Measurements from ENCODE around the gene SRM. TPM values are rescaled to one million over a fixed set of nuclear protein-coding genes. Genes with fewer than 3 reads are reported as not detected.

Gene SRM
- polyA plus RNA-seq, 3 donors, result 23.2 to 43.2 (median 37.6) TPM

GRCh38 chr1:11070876-11071275, 11.1 kb upstream of the SRM start:
- Histone ChIP-seq H3K79me2 (ENCODE audit: insufficient read depth, low read length) (no peaks in the 10 kb centered on the region), H2AFZ (ENCODE audit: insufficient read depth, low read depth, low read length, poor library complexity, severe bottlenecking) (no peak overlapping the region), H3K27me3 (ENCODE audit: control insufficient read depth in 2 of 2, insufficient read depth in 2 of 2, low read length in 2 of 2) (no peaks in the 10 kb centered on the region), H3K9ac (ENCODE audit: insufficient read depth, low read length, poor library complexity, severe bottlenecking) (no peak overlapping the region), H3K27ac (ENCODE audit: low read depth in 1 of 2, low read length in 2 of 2) (no peak overlapping the region), H3K4me2 (replicated peaks; ENCODE audit: extremely low read depth, low read length, poor library complexity, severe bottlenecking) (no peak overlapping the region), H3K9me3 (replicated peaks in 1 of 2; ENCODE audit: control insufficient read depth in 1 of 2, insufficient read depth in 1 of 2, low read length in 2 of 2) (no peaks in the 10 kb centered on the region), H4K20me1 (ENCODE audit: insufficient read depth, low read length) (no peaks in the 10 kb centered on the region), H3K4me3 (replicated peaks in 1 of 3; ENCODE audit: low read depth in 2 of 3, low read length in 3 of 3) (no peak overlapping the region), H3K36me3 (replicated peaks in 1 of 2; ENCODE audit: control insufficient read depth in 1 of 2, insufficient read depth in 2 of 2, low read length in 2 of 2) (peaks cover 91 to 99% of the 10 kb centered on the region in 2 donors), H3K4me1 (ENCODE audit: control insufficient read depth in 1 of 2, insufficient read depth in 2 of 2, low read length in 2 of 2) (no peaks in the 10 kb centered on the region)
- Mint-ChIP-seq H3K36me3 (peaks cover 80 to 98% of the 10 kb centered on the region in 2 donors), H3K27ac (no peak overlapping the region), H3K9me3 (no peaks in the 10 kb centered on the region), H3K4me3 (no peak overlapping the region), H3K27me3 (ENCODE audit: low read depth in 3 of 3) (peaks cover 0 to 2% (median 0%) of the 10 kb centered on the region in 3 donors), H3K4me1 (no peaks in the 10 kb centered on the region)
- intact Hi-C loops (cut with micrococcal nuclease), result no loop called here
- no peak for TF ChIP-seq CTCF (IDR thresholded peaks at IDR 0.05)
- DNase-seq, result no peak
- WGBS (ENCODE audit: insufficient coverage), result 96% methylated on average over 10 of the region's 11 CpGs

- intact Hi-C loops (cut with micrococcal nuclease), result no loop called here
- no peak for TF ChIP-seq CTCF (IDR thresholded peaks at IDR 0.05)
- Histone ChIP-seq H3K36me3 (replicated peaks in 1 of 2; ENCODE audit: control insufficient read depth in 1 of 2, insufficient read depth in 2 of 2, low read length in 2 of 2) (peaks cover 86 to 94% of the 10 kb centered on the region in 2 donors), H3K27me3 (ENCODE audit: control insufficient read depth in 2 of 2, insufficient read depth in 2 of 2, low read length in 2 of 2) (no peaks in the 10 kb centered on the region), H3K4me1 (ENCODE audit: control insufficient read depth in 1 of 2, insufficient read depth in 2 of 2, low read length in 2 of 2) (no peaks in the 10 kb centered on the region), H2AFZ (ENCODE audit: insufficient read depth, low read depth, low read length, poor library complexity, severe bottlenecking) (no peak overlapping the region), H3K9ac (ENCODE audit: insufficient read depth, low read length, poor library complexity, severe bottlenecking) (no peak overlapping the region), H3K27ac (ENCODE audit: low read depth in 1 of 2, low read length in 2 of 2) (no peak overlapping the region), H3K9me3 (replicated peaks in 1 of 2; ENCODE audit: control insufficient read depth in 1 of 2, insufficient read depth in 1 of 2, low read length in 2 of 2) (no peaks in the 10 kb centered on the region), H4K20me1 (ENCODE audit: insufficient read depth, low read length) (no peaks in the 10 kb centered on the region), H3K4me3 (replicated peaks in 1 of 3; ENCODE audit: low read depth in 2 of 3, low read length in 3 of 3) (no peak overlapping the region), H3K79me2 (ENCODE audit: insufficient read depth, low read length) (no peaks in the 10 kb centered on the region), H3K4me2 (replicated peaks; ENCODE audit: extremely low read depth, low read length, poor library complexity, severe bottlenecking) (no peak overlapping the region)
- Mint-ChIP-seq H3K27me3 (ENCODE audit: low read depth in 3 of 3) (peaks cover 0 to 2% (median 0%) of the 10 kb centered on the region in 3 donors), H3K27ac (peak overlapping the region in 1 of 7 donors; percentile 56), H3K4me1 (no peaks in the 10 kb centered on the region), H3K36me3 (peaks cover 75 to 94% of the 10 kb centered on the region in 2 donors), H3K9me3 (peaks cover 0 to 4% (median 2%) of the 10 kb centered on the region in 7 donors), H3K4me3 (no peak overlapping the region)
- 97% methylated on average over 8 of the region's 17 CpGs for WGBS (ENCODE audit: insufficient coverage)
- no peak for DNase-seq
Observed at GRCh38 chr1:11068600-11069473, 9.0 kb upstream of the SRM start.

Measured in CD14-positive monocyte (primary cell).